GM10266 (cell line): ENCODE measurements around the gene FSIP1.

ENCODE experiments used
- DNase-seq: peaks from one replicate; pipeline ENCODE4 v3.0.0; 2012; ENCODE audit errors: extremely low spot score
- TF ChIP-seq, protein P1 (sequence below): IDR thresholded peaks from 2 replicates; pipeline ENCODE4 v1.5.1; 2012; ENCODE audit warnings: mild to moderate bottlenecking, low read depth; ENCODE audit not compliant: control insufficient read depth, insufficient read depth; ENCODE audit errors: missing control alignments

Gene FSIP1

DNA sequence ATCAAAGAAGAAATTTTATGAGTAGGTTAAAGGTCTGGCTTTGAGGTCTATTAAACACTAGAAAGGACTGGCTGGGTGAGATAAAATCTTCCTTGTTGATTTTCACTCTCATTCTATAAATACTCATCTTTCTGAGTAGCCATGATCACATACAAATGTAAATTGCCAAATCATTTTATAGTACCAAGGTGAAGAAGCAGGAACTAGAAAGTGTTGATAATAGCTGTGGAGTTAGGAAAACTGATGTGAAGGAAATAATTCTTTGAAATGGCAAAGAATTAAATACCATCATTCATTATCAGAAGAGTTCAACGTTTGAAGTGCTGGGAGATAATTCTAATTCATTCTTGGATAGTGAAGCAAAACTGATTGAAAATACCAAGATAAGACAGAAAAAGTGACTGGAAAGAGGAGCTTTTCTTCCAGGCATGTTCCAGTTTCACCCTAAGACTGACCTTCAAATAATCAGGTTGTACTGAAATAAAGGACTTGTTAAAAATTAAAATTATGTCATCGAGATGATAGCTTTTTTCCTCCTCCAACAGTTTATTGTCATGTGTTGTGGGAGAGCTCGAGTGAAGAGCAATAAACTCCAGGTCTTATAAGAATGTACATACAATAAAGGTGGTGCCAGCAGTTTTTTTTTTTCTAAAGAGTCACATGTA is 184.3 kb downstream of the FSIP1 start:
- TF ChIP-seq, protein P1, sequence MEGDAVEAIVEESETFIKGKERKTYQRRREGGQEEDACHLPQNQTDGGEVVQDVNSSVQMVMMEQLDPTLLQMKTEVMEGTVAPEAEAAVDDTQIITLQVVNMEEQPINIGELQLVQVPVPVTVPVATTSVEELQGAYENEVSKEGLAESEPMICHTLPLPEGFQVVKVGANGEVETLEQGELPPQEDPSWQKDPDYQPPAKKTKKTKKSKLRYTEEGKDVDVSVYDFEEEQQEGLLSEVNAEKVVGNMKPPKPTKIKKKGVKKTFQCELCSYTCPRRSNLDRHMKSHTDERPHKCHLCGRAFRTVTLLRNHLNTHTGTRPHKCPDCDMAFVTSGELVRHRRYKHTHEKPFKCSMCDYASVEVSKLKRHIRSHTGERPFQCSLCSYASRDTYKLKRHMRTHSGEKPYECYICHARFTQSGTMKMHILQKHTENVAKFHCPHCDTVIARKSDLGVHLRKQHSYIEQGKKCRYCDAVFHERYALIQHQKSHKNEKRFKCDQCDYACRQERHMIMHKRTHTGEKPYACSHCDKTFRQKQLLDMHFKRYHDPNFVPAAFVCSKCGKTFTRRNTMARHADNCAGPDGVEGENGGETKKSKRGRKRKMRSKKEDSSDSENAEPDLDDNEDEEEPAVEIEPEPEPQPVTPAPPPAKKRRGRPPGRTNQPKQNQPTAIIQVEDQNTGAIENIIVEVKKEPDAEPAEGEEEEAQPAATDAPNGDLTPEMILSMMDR: no peak
- no peak for DNase-seq

DNA sequence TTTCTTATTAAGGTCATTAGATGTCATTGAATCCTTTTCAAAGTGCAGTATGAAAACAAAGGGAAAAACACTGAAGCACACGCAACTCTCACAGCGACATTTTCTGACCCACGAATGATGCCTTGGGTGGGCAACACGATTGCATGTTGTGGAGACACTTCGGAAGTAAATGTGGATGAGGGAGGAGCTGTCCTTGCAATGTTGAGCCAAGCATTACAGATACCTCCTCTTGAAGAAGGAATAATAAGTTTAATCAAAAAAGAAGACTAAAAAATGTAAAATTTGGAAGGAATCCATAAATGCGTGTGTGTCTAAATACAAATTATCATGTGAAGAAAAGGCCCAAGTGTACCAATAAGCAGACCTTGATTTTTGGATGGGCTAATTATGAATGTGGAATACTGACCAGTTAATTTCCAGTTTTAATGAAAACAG is 184.9 kb downstream of the FSIP1 start:
- TF ChIP-seq, protein P1: no peak
- no peak for DNase-seq

DNA sequence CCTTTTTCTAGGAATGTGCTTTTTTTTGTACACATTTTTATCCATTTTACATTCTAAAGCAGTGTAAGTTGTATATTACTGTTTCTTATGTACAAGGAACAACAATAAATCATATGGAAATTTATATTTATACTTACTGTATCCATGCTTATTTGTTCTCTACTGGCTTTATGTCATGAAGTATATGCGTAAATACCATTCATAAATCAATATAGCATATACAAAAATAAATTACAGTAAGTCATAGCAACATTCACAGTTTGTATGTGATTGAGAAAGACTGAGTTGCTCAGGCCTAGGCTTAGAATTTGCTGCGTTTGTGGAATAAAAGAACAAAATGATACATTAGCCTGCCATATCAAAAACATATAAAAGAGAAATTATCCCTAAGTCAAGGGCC is 185.3 kb downstream of the FSIP1 start:
- no peak for DNase-seq
- TF ChIP-seq, protein P1: no peak

DNA sequence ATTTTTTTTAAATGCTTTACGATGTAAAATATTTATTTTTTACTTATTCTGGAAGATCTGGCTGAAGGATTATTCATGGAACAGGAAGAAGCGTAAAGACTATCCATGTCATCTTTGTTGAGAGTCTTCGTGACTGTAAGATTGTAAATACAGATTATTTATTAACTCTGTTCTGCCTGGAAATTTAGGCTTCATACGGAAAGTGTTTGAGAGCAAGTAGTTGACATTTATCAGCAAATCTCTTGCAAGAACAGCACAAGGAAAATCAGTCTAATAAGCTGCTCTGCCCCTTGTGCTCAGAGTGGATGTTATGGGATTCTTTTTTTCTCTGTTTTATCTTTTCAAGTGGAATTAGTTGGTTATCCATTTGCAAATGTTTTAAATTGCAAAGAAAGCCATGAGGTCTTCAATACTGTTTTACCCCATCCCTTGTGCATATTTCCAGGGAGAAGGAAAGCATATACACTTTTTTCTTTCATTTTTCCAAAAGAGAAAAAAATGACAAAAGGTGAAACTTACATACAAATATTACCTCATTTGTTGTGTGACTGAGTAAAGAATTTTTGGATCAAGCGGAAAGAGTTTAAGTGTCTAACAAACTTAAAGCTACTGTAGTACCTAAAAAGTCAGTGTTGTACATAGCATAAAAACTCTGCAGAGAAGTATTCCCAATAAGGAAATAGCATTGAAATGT is 186.1 kb downstream of the FSIP1 start:
- DNase-seq: no peak
- TF ChIP-seq, protein P1: no peak

DNA sequence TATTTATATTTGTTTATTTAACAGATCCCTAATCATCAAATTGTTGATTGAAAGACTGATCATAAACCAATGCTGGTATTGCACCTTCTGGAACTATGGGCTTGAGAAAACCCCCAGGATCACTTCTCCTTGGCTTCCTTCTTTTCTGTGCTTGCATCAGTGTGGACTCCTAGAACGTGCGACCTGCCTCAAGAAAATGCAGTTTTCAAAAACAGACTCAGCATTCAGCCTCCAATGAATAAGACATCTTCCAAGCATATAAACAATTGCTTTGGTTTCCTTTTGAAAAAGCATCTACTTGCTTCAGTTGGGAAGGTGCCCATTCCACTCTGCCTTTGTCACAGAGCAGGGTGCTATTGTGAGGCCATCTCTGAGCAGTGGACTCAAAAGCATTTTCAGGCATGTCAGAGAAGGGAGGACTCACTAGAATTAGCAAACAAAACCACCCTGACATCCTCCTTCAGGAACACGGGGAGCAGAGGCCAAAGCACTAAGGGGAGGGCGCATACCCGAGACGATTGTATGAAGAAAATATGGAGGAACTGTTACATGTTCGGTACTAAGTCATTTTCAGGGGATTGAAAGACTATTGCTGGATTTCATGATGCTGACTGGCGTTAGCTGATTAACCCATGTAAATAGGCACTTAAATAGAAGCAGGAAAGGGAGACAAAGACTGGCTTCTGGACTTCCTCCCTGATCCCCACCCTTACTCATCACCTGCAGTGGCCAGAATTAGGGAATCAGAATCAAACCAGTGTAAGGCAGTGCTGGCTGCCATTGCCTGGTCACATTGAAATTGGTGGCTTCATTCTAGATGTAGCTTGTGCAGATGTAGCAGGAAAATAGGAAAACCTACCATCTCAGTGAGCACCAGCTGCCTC is 187.1 kb downstream of the FSIP1 start:
- TF ChIP-seq, protein P1: no peak
- no peak for DNase-seq

DNA sequence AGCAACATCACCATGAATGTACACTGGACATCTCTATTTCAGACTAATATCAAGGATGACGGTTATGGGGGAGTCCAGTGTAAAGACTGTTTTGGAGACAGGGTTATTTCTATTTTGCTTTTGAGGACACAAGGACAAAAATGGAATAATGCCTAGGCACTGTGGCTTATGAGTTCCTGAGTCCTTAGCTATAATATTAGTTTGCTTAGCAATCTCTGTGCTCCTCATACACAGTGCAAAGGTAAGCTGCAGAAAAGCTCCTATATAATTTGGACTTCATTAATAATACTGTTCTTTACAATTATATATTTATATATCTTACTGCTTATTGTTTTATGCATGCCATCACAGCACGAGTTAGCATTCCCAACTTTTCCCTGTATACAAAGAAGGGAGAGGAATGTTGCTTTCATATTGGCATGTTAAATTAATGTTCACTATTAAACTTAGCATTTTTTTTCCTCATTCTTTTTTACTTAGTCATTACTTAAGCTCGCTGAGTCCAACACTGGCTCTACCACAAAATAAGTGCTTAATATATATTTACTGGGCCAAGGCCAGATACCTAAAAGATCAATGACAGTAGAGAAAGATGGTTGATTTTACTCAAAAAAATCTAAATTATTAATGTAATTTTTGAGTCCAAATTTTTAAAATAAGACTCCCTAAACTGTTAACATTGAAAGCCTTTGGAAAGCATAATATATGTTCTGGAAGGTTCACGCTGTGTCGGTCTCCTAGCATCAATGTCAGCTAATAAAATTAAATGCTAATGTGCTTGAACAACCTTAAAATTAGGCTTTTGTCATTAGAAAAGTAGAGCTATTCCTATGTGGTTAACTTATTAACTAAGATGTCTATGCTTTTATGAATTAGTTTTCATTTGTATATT is 187.9 kb downstream of the FSIP1 start:
- DNase-seq: no peak
- TF ChIP-seq, protein P1: no peak
